CD14-positive monocyte (primary cell): ENCODE results near the gene ARL15. TPM values are rescaled to one million over a fixed set of nuclear protein-coding genes. Genes with fewer than 3 reads are reported as not detected.

ENCODE experiments used
- DNase-seq, 3 donors: peaks; one replicate each; pipeline ENCODE4 v3.0.0-alpha.2; 2011 to 2022
- H2AFZ ChIP-seq: 2 replicates; pipeline ENCODE4 v1.6.0; 2012; ENCODE audit warnings: mild to moderate bottlenecking, low read depth, low read length, inconsistent platforms; ENCODE audit not compliant: insufficient read depth, poor library complexity, severe bottlenecking
- H3K27ac ChIP-seq, 2 donors: 1 replicate in 1 of 2; 2 replicates in 1 of 2; pipeline ENCODE4 v1.5.1; 2012 to 2013; ENCODE audit warnings: low read length in 2 of 2, control low read depth in 1 of 2, inconsistent platforms in 1 of 2, low read depth in 1 of 2, mild to moderate bottlenecking in 1 of 2
- H3K27me3 ChIP-seq, 2 donors: one replicate each; pipeline versions ENCODE4 v1.6.0 to v1.6.1; 2011 to 2013; ENCODE audit warnings: low read length in 2 of 2; ENCODE audit not compliant: control insufficient read depth in 2 of 2, insufficient read depth in 2 of 2
- H3K36me3 ChIP-seq, 2 donors: replicated peaks in 1 of 2; 1 replicate in 1 of 2; 2 replicates in 1 of 2; pipeline versions ENCODE4 v1.5.1 to v1.6.1; 2012 to 2013; ENCODE audit warnings: low read length in 2 of 2, control low read depth in 1 of 2, inconsistent platforms in 1 of 2, mild to moderate bottlenecking in 1 of 2; ENCODE audit not compliant: insufficient read depth in 2 of 2, control insufficient read depth in 1 of 2
- H3K4me1 ChIP-seq, 2 donors: 1 replicate in 1 of 2; 2 replicates in 1 of 2; pipeline versions ENCODE4 v1.5.1 to v1.6.1; 2012 to 2013; ENCODE audit warnings: low read length in 2 of 2, control low read depth in 1 of 2, inconsistent platforms in 1 of 2, mild to moderate bottlenecking in 1 of 2, moderate library complexity in 1 of 2; ENCODE audit not compliant: insufficient read depth in 2 of 2, control insufficient read depth in 1 of 2
- H3K4me2 ChIP-seq: replicated peaks from 2 replicates; pipeline ENCODE3; 2012; ENCODE audit warnings: low read length, moderate library complexity, mild to moderate bottlenecking; ENCODE audit not compliant: poor library complexity, severe bottlenecking; ENCODE audit errors: extremely low read depth
- H3K4me3 ChIP-seq, 3 experiments: fragments of 200-600 bp in 1 of 3; sonication (generic) in 1 of 3; replicated peaks in 1 of 3; 1 replicate in 2 of 3; 2 replicates in 1 of 3; pipeline ENCODE4 v1.5.1; 2011 to 2013; ENCODE audit warnings: low read length in 3 of 3, mild to moderate bottlenecking in 3 of 3, control low read depth in 2 of 3, low read depth in 2 of 3, inconsistent platforms in 1 of 3, moderate library complexity in 1 of 3
- H3K79me2 ChIP-seq: 2 replicates; pipeline ENCODE4 v1.6.0; 2012; ENCODE audit warnings: mild to moderate bottlenecking, control low read depth, inconsistent platforms, low read length, moderate library complexity; ENCODE audit not compliant: insufficient read depth
- H3K9ac ChIP-seq: 2 replicates; pipeline ENCODE4 v1.6.0; 2017; ENCODE audit warnings: low read length, mild to moderate bottlenecking; ENCODE audit not compliant: insufficient read depth, poor library complexity, severe bottlenecking
- H3K9me3 ChIP-seq, 2 donors: replicated peaks in 1 of 2; 1 replicate in 1 of 2; 2 replicates in 1 of 2; pipeline versions ENCODE4 v1.5.1 to v1.6.1; 2012 to 2013; ENCODE audit warnings: low read length in 2 of 2, control low read depth in 1 of 2; ENCODE audit not compliant: control insufficient read depth in 1 of 2, insufficient read depth in 1 of 2
- H4K20me1 ChIP-seq: 2 replicates; pipeline ENCODE4 v1.6.0; 2012; ENCODE audit warnings: mild to moderate bottlenecking, low read length, control low read depth, moderate library complexity; ENCODE audit not compliant: insufficient read depth
- H3K27ac Mint-ChIP-seq, 7 donors: one replicate each; pipeline ENCODE4 v1.8.0; 2020; ENCODE audit warnings: mild to moderate bottlenecking in 7 of 7, mixed read lengths in 7 of 7, moderate library complexity in 6 of 7, inconsistent platforms in 2 of 7
- H3K27me3 Mint-ChIP-seq, 3 donors: one replicate each; pipeline ENCODE4 v1.8.0; 2021 to 2022; ENCODE audit warnings: low read depth in 3 of 3, mild to moderate bottlenecking in 3 of 3, mixed read lengths in 3 of 3, moderate library complexity in 3 of 3, inconsistent platforms in 1 of 3
- H3K36me3 Mint-ChIP-seq, 2 donors: one replicate each; pipeline ENCODE4 v1.8.0; 2020; ENCODE audit warnings: mixed read lengths in 2 of 2, inconsistent platforms in 1 of 2, mild to moderate bottlenecking in 1 of 2
- H3K4me1 Mint-ChIP-seq: one replicate; pipeline ENCODE4 v1.8.0; 2020; ENCODE audit warnings: mild to moderate bottlenecking, mixed read lengths
- H3K4me3 Mint-ChIP-seq, 2 donors: one replicate each; pipeline ENCODE4 v1.8.0; 2020; ENCODE audit warnings: mild to moderate bottlenecking in 2 of 2, mixed read lengths in 2 of 2, moderate library complexity in 1 of 2
- H3K9me3 Mint-ChIP-seq, 7 donors: one replicate each; pipeline ENCODE4 v1.8.0; 2020 to 2022; ENCODE audit warnings: mixed read lengths in 7 of 7, mild to moderate bottlenecking in 6 of 7, moderate library complexity in 6 of 7, inconsistent platforms in 2 of 7
- WGBS: methylation state at CpG from one replicate; pipeline ENCODE4 v1.1.5; 2013; ENCODE audit warnings: missing lambda C conversion rate; ENCODE audit not compliant: insufficient coverage; 5-methylcytosine and 5-hydroxymethylcytosine counted together
- intact Hi-C, 2 donors: fragments of 100-400 bp; cut with micrococcal nuclease; formaldehyde crosslinking; loops; one replicate each; pipeline versions ENCODE4 v1.15.0 to v1.15.1; 2023
- polyA plus RNA-seq, 3 donors: library from polyadenylated mRNA; depleted of rRNA in 1 of 3; unstranded in 2 of 3; stranded (reverse) in 1 of 3; fragments of 300-500 nt in 2 of 3; fragments of >200 nt in 1 of 3; fragmentation: Illumina TruSeq in 2 of 3; gene quantifications; 1 replicate in 2 of 3; 2 replicates in 1 of 3; pipeline ENCODE4 v1.2.3, GENCODE V29; 2012 to 2021
- TF ChIP-seq, protein P1 (sequence below): fragments of 200-600 bp; IDR thresholded peaks from one replicate; pipeline ENCODE4 v1.8.0; 2022; ENCODE audit warnings: antibody characterized with exemption, mild to moderate bottlenecking

The ARL15 gene
- polyA plus RNA-seq, 3 donors: 10.5 to 27.6 (median 18.0) TPM

GRCh38 chr5:54251981-54252380, 58.4 kb downstream of the ARL15 start:
- Mint-ChIP-seq H3K27me3 (no peaks in the 10 kb centered on the region), H3K27ac (no peak overlapping the region), H3K4me1 (peaks cover 2% of the 10 kb centered on the region), H3K9me3 (no peaks in the 10 kb centered on the region), H3K36me3 (peaks cover 2 to 4% of the 10 kb centered on the region in 2 donors), H3K4me3 (no peak overlapping the region)
- Histone ChIP-seq H3K9me3 (no peaks in the 10 kb centered on the region), H3K36me3 (no peaks in the 10 kb centered on the region), H3K4me3 (no peak overlapping the region), H3K9ac (no peak overlapping the region), H3K27ac (no peak overlapping the region), H3K27me3 (no peaks in the 10 kb centered on the region), H3K4me1 (peaks cover 18 to 22% of the 10 kb centered on the region in 2 donors), H2AFZ (no peak overlapping the region), H3K79me2 (peaks cover 17% of the 10 kb centered on the region), H4K20me1 (peaks cover 97% of the 10 kb centered on the region), H3K4me2 (no peak overlapping the region)
- intact Hi-C loops: loop anchor here in 1 of 2 donors (5.0 kb wide), 1 partner anchor 50 kb away; no protein-coding TSS in a partner anchor
- TF ChIP-seq, protein P1, sequence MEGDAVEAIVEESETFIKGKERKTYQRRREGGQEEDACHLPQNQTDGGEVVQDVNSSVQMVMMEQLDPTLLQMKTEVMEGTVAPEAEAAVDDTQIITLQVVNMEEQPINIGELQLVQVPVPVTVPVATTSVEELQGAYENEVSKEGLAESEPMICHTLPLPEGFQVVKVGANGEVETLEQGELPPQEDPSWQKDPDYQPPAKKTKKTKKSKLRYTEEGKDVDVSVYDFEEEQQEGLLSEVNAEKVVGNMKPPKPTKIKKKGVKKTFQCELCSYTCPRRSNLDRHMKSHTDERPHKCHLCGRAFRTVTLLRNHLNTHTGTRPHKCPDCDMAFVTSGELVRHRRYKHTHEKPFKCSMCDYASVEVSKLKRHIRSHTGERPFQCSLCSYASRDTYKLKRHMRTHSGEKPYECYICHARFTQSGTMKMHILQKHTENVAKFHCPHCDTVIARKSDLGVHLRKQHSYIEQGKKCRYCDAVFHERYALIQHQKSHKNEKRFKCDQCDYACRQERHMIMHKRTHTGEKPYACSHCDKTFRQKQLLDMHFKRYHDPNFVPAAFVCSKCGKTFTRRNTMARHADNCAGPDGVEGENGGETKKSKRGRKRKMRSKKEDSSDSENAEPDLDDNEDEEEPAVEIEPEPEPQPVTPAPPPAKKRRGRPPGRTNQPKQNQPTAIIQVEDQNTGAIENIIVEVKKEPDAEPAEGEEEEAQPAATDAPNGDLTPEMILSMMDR: no peak
- WGBS: no CpG with 5 or more reads among the region's 1 CpG
- no peak for DNase-seq

DNA sequence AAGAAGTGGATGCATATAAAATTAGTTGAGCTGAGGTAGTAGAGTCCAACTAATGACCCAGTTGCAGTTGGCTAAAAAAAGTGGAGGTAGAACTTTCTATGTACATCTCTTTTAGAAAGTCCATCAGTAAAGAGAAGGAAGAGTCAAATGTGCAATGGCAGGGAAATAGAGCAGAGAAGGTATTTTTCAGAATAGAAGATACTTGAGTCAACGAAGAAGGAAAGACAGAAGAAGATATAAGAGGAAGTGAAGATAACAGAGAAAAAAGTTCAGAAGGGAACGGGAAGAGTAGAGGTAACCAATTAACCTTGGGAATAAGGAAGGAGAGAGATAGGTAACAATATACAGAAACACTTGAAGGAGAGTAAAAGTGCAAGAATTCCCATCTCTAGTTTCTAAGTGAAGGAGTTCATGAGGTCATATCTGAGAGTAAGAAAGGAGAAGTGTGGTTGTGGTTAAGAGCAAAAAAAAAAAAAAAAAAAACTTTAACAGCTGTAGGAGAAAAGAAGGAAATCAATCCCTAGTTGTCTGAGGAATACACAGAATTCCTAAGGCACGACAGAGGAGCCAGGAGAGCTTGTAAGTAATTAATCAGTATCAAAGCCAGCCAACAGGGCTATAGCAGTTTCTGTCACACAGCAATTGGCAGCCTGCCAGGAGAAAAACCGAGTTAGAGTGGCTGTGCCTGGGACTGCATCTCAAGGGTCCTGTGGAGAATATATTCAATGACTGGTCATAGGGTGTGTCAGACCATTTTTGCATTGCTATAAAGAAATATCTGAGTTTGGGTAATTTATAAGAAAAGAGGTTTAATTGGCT, 61.0 kb downstream of the ARL15 start:
- H3K27me3 Mint-ChIP-seq: peaks cover 0 to 2% (median 0%) of the 10 kb centered on the region in 3 donors
- Histone ChIP-seq H3K27me3 (no peaks in the 10 kb centered on the region), H3K79me2 (peaks cover 15% of the 10 kb centered on the region), H3K4me3 (peak overlapping the region in 1 of 3 experiments; percentile 33), H3K36me3 (no peaks in the 10 kb centered on the region), H3K4me1 (peaks cover 18 to 22% of the 10 kb centered on the region in 2 donors), H3K9me3 (no peaks in the 10 kb centered on the region), H3K4me2 (peak overlapping the region; percentile 48), H2AFZ (no peak overlapping the region), H4K20me1 (peaks cover 97% of the 10 kb centered on the region), H3K9ac (no peak overlapping the region), H3K27ac (no peak overlapping the region)
- whole genome bisulfite sequencing: 8% methylated on average over 4 of the region's 4 CpGs
- no peak overlapping the region for H3K27ac Mint-ChIP-seq
- intact Hi-C loops: loop anchor here (5.0 to 10.0 kb wide), 4 partner anchors 53 to 645 kb away; no protein-coding TSS in a partner anchor
- no peak overlapping the region for H3K4me3 Mint-ChIP-seq
- peak; percentile 11 to 46 (median 23) for DNase-seq
- peaks cover 2 to 4% of the 10 kb centered on the region in 2 donors for H3K36me3 Mint-ChIP-seq
- TF ChIP-seq, protein P1: peak; percentile 10
- peaks cover 2% of the 10 kb centered on the region for H3K4me1 Mint-ChIP-seq
- H3K9me3 Mint-ChIP-seq: no peaks in the 10 kb centered on the region
